HG02763 (cell line): ENCODE measurements around the gene ANKRD28.
"Not testable (repeated sequence)": the region's sequence is repeated elsewhere in the genome, so short reads cannot be mapped to it uniquely, and the experiment has no call there.

Experiments used
- ATAC-seq: cut with Tn5 transposase; IDR thresholded peaks from one replicate; pipeline ENCODE4 v1.9.1; 2021; ENCODE audit warnings: mild to moderate bottlenecking, moderate library complexity; ENCODE audit not compliant: unreplicated experiment

ANKRD28 gene

DNA sequence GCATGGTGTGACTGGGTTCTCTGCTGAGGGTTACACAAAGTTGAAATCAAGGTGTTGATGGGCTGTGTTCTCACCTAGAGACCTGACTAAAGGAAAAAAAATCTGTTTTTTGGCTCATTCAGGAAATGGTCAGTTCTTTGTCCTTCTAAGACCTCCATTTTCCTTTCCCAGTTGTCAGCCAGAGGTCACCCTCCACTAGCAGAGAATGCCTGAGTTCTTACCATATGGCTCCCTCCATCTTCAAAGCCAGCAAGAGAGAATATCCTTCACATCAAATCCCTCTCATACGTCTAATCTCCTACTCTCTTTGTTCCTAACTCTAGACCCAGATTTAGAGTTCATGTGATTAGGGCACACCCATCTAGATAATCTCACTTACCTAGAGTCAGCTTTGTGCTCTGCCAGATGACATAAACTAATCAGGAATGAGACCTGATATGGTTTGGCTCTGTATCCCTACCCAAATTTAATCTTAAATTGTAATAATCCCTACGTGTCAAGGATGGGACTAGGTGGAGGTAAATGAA is 19.4 kb downstream of the ANKRD28 start:
- no peak for ATAC-seq

DNA sequence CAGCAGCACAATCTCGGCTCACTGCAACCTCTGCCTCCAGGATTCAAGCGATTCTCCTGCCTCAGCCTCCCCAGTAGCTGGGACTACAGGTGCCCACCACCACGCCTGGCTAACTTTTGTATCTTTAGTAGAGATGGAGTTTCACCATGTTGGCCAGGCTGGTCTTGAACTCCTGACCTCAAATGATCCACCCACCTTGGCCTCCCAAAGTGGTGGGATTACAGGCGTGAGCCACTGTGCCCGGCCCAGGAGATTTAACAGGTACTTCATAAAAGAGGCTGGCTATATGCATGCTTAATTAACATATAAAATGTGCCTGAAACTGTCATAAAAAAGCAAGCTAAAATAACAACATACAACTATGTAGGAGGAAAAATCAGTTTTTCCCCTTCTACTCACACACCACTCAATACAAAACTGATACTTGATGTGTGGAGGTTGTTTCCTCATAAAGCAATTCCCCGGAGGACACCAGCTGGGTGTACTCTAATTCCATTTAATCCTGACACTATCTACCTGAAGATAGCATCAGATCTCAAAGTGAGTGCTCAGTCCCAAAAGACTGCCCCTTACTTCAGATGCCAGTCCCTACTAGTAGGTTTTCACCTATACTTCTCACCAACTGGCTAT is 22.7 kb downstream of the ANKRD28 start:
- ATAC-seq = not testable (repeated sequence)

DNA sequence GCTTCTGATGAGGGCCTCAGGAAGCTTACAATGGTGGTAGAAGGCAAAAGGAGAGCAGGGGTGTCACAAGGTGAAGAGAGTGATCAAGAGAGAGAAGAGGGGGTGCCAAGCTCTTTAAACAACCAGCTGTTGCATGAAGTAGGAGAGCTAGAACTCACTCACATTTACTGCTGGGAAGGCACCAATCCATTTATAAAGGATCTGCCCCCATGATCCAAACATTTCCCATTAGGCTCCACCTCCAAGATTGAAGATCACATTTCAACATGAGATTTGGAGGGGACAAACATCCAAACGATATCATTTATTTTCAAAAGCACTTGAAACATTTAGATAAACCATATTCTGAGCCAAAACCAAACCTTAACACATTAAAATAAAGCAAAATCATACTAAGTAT is 26.3 kb downstream of the ANKRD28 start:
- no peak for ATAC-seq

DNA sequence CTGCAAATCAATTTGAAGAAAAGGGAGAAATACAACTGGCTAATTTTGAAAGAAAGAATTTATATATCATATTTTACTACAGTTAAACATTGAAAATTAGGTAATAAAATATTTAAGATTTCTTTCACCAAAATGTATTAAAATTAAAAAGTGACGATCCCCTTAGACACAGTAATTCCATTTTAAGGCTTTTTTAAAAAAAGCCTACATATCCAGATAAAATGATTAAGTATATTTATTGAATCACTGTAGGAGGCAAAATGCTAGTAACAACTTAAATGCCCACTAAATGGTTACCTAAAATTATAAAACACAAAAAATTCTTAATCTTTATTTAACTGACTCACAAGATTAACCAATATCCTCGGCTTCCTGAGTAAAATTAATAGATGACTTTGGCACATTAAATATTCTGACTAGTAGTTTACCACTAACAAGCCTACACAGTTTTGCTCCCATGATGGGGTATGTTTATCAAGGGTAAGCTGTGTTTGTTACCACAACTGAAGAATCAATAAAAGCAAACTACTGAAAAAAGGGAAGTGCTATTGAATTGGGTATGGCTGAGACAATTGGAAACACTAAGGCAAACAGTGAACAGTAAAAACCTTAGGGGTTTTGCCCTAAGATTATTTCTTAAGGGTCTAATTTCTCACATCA is 28.4 kb downstream of the ANKRD28 start:
- ATAC-seq = no peak

DNA sequence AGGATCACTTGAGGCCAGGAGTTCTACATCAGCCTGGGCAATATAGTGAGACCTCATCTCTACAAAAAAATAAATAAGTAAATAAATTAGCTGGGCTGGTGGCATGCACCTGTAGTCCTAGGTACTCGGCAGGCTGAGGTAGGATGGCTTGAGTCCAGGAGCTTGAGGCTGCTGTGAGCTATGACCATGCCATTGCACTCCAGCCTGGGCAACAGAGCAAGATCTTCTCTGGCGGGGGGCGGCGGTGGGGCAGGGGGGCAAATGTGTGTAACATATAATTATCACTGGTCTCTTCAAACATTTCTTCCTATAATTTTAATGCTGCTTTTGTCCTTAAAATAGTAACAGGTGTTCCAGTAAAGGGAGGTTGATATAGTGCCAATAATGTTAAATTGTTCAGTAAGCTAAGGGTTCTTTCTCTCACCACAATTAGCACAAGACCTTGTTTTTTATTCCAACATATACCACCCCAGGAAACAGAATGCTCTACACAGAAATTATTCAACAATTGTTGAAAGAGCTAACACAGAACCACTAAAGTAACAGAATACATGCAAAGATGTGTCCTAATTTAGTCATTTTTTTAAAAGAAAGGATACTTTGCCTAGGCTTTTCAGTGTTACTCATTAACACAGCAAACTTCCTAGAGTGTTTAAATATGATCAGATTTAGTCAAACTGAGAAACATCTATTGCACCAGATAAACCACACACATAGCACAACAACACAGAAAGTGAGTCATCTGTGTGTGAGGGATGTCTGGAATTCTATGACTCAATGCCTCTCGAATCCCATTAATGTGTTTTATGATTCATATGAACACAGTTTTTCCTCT is 29.1 kb downstream of the ANKRD28 start:
- ATAC-seq = peak; percentile 79

DNA sequence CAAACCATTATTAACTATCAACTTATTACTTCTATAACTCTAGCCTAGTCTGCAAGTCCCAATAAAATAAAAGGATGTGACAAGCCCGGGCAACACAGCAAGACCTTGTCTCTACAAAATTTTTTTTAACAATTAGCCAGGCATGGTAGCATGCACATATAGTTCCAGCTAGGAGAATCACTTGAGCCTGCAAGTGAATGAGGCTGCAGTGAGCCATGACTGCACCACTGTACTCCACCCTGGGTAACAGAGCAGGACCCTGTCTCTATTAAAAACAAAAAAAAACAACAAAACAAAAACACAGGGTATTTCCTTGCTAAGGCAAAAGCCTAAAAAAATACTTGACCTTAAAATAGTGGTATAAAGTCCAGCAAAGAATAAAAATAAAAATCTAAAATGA is 31.4 kb downstream of the ANKRD28 start:
- no peak for ATAC-seq

DNA sequence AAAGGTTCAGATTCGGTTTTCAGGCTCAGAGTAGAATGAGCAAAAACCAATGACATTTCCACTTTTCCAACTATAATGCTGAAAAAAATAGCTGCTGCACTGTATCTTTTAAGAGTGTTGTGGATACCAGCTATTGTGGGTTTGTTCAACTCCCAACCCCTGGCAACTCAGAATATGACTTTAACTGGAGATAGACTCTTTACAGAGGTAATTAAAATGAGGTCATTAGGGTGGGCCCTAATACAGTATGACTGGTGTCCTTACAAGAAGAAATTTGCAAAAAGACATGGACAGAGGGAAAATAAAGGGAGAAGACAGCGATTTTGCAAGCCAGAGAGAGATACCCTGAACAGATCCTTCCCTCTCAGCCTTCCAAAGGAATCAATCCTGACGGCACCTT is 39.5 kb downstream of the ANKRD28 start:
- ATAC-seq = no peak

DNA sequence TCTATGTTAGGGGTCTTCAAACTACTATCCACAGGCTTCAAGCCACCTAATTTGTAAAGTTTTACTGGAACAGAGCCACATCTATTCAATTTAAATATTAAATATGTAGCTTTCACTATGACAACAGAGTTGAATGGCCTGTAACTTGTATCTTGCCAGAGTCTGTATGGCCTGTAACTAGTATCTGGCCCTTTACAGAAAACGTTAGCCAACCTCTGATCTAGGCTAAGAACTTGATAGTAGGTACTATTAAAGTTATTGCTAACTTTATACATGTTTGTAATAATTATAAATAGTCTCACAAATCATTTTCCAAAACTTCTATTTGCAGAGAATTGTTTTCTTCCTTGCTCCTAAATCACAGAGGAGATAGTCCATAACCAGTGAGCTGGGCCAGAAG is 40.0 kb downstream of the ANKRD28 start:
- ATAC-seq = no peak

DNA sequence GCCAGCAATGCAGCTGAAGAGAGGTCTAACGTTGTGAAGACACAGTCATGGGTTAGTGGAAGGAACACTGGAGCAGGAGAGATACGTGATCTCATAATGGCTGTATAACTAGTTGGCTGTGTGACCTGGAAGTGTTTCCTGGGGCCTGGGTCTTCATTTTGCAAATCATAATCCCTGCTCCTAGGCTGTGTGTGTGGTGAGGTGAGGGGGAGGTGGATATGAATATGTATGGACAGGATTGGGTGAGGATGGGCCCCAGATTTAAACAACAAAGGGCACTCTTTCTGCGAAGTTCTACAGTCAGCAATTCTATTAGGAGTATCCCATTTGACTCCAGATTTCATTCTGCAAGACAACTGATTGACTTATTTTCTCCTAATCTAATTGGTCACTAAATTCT is 41.3 kb downstream of the ANKRD28 start:
- no peak for ATAC-seq

DNA sequence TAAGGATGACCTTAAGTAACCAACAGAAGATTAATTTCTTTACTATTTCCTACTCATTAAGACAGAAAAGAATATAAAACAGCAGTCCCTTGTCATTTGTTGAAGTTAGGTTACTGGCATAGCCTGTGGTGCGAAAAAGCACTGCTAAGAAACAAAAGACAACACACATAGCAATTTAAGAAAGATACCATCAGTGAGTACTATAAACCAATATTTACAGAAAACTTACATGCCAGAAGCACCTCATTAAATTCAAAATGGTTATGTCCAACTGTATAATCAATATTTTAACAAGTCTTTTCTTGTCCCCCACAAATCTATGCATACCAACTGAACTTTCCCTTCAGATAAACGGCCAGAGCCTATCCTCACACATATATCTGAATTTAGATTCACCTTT is 42.0 kb downstream of the ANKRD28 start:
- no peak for ATAC-seq

DNA sequence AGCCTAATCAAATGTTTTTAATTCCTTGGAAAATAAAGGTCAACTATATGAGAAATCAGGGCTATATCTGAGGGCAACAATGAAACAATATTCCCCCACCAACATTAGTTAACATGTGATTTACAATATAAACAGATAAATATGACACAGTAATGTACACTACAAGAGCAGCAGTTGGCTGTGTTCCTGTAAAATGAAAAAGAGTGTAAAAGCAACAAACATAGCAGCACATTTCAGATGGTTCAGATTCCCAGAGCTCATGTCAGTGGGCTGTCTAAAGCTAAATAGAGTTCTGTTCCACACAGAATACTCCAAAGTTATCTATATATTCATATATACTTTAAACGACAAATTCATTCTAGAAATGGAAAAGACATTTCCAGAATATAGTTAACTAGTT is 42.6 kb downstream of the ANKRD28 start:
- ATAC-seq = no peak

DNA sequence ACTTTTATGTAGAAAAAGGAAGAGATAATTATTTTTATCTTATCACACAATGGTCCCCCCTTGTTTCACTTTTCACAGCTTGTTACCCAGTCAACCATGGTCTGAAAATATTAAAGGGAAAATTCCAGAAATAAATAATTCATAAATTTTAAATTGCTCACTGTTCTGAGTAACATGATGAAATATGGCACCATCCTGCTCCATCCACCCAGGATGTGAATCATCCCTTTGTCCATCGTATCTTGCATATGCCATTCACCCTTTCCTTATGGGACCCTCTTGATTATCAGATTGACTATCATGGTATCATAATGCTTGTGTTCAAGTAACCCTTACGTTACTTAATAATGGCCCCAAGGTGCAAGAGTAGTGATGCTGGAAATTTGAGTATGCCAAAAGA is 43.7 kb downstream of the ANKRD28 start:
- ATAC-seq = no peak

DNA sequence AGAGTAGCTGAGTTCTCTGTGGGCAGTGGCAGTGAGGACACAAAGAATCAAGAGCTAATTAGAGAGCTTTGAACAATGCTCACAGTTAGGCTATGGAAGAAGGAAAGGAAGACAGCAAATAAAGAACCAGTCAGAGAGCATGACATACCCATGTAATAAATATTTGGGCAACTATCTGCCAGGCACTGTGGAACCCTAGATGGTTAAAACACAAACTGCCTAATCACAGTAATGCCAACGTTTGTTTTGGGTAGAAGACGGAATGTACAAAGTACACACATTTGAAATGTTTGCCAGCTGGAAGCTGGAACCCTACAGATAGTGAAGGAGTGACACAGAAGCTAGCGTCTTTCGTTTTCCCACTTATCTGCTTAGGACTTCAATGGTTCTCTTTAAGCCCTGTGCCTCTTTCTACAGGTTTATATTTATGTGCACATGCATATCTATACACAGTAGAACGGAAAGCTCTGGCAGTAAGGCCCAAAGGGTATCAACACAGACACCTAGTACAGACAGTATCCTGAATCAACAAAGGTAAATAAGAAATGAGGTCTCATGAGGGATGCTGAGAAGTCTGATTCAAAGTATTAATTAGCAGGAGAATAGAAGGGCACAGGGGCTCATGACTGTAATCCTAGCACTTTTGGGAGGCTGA is 44.6 kb downstream of the ANKRD28 start:
- no peak for ATAC-seq

DNA sequence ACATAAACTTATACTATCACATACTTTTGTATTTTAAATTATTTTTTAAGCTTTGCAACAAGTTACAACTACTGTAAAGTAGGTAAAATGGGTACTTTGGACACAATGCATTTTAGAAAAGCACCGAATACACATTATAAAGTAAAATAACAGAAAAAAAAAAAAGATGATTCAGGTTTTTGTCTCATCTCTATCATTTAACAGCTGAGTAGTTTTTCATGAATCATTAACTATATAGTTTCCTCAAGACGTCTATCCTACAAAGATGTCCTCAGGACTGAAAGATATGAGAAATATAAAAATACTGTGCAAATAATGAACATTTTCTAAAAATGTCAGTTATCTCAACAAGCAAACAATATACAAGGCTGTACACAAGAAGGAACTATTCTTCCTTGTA is 46.9 kb downstream of the ANKRD28 start:
- no peak for ATAC-seq

DNA sequence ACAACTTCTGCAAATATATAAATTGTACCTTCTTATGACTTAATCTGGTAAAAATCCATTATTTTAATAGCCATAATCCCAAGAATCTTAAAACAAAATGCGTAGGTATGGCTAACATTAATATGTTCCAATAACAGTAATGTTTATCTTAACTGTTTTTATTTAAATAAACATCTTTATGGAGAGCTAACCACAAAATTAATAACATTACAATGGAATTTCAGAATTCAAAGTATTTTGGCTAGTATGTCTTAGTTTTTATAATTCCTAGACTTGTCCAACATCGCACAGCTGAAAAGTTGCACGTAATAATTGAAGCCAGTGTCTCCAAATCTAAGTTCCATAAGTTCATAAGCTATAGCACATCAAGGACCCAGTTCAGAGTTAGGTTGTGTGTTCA is 47.6 kb downstream of the ANKRD28 start:
- ATAC-seq = no peak

DNA sequence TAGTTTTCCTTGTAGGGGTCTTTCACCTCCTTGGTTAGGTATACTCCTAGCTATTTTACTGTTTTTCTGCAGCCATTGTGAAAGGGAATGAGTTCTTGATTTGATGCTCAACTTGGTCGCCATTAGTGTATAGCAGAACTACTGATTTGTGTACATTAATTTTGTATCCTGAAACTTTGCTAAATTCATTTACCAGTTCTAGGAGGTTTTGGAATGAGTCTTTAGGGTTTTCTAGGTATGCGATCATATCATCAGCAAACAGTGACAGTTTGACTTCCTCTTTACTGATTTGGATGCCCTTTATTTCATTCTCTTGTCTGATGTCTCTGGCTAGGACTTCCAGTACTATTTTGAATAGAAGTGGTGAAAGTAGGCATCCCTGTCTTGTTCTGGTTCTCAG is 51.9 kb downstream of the ANKRD28 start:
- not testable (repeated sequence) for ATAC-seq

DNA sequence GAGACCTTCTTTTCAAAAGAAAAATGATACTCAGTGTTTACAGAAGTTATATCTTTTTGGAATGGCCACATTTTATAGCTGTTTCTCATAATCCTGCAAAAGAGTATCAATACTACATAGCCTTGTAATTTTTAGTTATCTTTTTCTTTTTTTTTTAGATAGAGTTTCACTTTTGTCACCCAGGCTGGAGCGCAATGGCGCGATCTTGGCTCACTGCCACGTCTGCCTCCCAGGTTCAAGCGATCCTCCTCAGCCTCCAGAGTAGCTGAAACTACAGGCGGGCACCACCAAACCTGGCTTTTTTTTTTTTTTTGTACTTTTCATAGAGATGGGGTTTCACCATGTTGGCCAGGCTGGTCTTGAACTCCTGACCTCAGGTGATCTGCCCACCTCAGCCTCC is 53.6 kb downstream of the ANKRD28 start:
- ATAC-seq = no peak

DNA sequence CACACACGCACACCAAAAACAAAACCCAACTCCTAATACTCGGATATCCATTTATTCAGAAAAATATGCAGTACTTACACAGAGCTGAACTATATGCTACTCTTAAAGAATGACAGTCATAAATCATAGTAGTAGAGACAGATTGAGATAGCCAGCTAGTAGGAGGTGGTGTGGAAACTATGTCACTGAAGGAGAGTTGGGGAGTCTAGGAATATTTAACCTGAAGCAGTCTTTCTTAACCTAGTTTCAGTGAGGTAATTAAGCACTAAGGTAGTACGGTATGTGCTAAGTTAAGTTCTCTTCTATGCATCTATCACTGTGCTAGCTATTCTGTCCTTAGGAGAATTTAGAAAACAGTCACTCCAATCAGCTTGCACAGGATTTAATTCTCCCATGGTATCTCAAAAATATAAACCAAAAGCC is 54.2 kb downstream of the ANKRD28 start:
- ATAC-seq = no peak

DNA sequence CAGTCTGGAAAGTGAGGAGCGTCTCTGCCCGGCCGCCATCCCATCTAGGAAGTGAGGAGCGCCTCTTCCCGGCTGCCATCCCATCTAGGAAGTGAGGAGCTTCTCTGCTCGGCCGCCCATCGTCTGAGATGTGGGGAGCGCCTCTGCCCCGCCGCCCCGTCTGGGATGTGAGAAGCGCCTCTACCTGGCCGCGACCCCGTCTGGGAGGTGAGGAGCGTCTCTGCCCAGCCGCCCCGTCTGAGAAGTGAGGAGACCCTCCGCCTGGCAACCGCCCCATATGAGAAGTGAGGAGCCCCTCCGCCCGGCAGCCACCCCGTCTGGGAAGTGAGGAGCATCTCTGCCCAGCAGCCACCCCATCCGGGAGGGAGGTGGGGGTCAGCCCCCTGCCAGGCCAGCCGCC is 55.5 kb downstream of the ANKRD28 start:
- not testable (repeated sequence) for ATAC-seq

DNA sequence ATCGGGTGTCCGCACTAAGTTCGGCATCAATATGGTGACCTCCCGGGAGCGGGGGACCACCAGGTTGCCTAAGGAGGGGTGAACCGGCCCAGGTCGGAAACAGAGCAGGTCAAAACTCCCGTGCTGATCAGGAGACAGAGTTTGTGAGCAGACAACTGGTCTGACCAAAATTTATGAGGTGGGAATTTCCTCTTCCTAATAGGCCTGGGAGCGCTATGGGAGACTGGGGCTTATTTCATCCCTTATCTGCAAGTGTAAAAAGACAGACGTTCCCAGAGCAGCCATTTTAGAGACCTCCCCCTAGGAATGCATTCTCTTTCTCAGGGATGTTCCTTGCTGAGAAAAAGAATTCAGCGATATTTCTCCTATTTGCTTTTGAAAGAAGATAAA is 59.2 kb downstream of the ANKRD28 start:
- not testable (repeated sequence) for ATAC-seq

DNA sequence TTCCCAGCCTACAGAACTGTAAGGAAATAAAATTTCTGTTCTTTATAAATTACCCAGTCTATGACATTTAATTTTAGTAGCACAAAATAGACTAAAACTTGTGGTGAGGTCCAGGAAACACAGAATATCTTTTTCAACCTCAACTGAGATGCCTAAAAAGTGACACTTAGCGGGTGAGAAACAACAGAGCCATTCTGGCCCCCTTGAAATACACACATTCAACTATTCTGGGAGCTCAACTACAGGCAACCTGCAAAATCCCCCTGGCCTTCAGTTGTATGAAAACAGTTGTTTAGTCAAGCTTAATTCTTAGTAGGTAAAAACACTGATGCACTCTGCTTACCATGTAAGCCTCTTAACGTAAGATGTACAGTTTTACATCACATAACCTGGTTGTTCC is 66.8 kb downstream of the ANKRD28 start:
- no peak for ATAC-seq
